Endodermal cell (in vitro differentiated cells): ENCODE measurements around the gene MYH4. TPM values are rescaled to one million over a fixed set of nuclear protein-coding genes. Genes with fewer than 3 reads are reported as not detected.

Experiments
- DNase-seq: peaks from one replicate; pipeline ENCODE4 v3.0.0-alpha.2; 2017
- H3K27ac ChIP-seq: 2 replicates; pipeline ENCODE4 v1.5.1; 2013; ENCODE audit warnings: mild to moderate bottlenecking, low read depth, low read length, moderate library complexity
- H3K27me3 ChIP-seq: 2 replicates; pipeline ENCODE4 v1.6.1; 2013; ENCODE audit warnings: mild to moderate bottlenecking, low read length, moderate library complexity; ENCODE audit not compliant: insufficient read depth, control insufficient read depth, poor library complexity, severe bottlenecking
- H3K36me3 ChIP-seq: 2 replicates; pipeline ENCODE4 v1.7.0; 2013; ENCODE audit warnings: mild to moderate bottlenecking, low read length, moderate library complexity; ENCODE audit not compliant: control insufficient read depth, insufficient read depth
- H3K4me1 ChIP-seq: one replicate; pipeline ENCODE4 v1.7.0; 2013; ENCODE audit warnings: low read length; ENCODE audit not compliant: control insufficient read depth, insufficient read depth
- H3K4me3 ChIP-seq: 2 replicates; pipeline ENCODE4 v1.5.1; 2013; ENCODE audit warnings: mild to moderate bottlenecking, low read length, moderate library complexity
- H3K9ac ChIP-seq: 2 replicates; pipeline ENCODE4 v1.6.1; 2013; ENCODE audit warnings: mild to moderate bottlenecking, low read length, moderate library complexity; ENCODE audit not compliant: poor library complexity, severe bottlenecking; ENCODE audit errors: extremely low read depth
- H3K9me3 ChIP-seq: 2 replicates; pipeline ENCODE4 v1.6.1; 2013; ENCODE audit warnings: mild to moderate bottlenecking, low read length, moderate library complexity; ENCODE audit not compliant: control insufficient read depth
- H3K27ac Mint-ChIP-seq: 2 replicates; pipeline ENCODE4 v1.8.0; 2020; ENCODE audit warnings: mixed read lengths
- H3K27me3 Mint-ChIP-seq: 2 replicates; pipeline ENCODE4 v1.8.0; 2021; ENCODE audit warnings: mild to moderate bottlenecking, mixed read lengths; ENCODE audit not compliant: insufficient read depth
- H3K36me3 Mint-ChIP-seq: 2 replicates; pipeline ENCODE4 v1.8.0; 2020; ENCODE audit warnings: low read depth, mixed read lengths
- H3K4me1 Mint-ChIP-seq: 2 replicates; pipeline ENCODE4 v1.8.0; 2020; ENCODE audit warnings: mixed read lengths
- H3K4me3 Mint-ChIP-seq: 2 replicates; pipeline ENCODE4 v1.8.0; 2020; ENCODE audit warnings: mild to moderate bottlenecking, moderate library complexity, mixed read lengths
- H3K9me3 Mint-ChIP-seq: 2 replicates; pipeline ENCODE4 v1.8.0; 2020; ENCODE audit warnings: mild to moderate bottlenecking, mixed read lengths
- CTCF ChIP-seq: fragments of 200-600 bp; sonication (generic); conservative IDR thresholded peaks from 2 replicates; pipeline ENCODE4 v1.5.0; 2021; ENCODE audit warnings: antibody characterized with exemption, mild to moderate bottlenecking
- WGBS, 2 experiments: methylation state at CpG; one replicate each; pipeline versions ENCODE4 v1.1.5 to v1.1.7; 2013; ENCODE audit warnings: missing lambda C conversion rate in 2 of 2, mixed read lengths in 1 of 2; ENCODE audit not compliant: insufficient coverage in 1 of 2, insufficient read length in 1 of 2; 5-methylcytosine and 5-hydroxymethylcytosine counted together
- total RNA-seq, 2 donors: library from RNA; stranded (reverse); fragmentation: NEBNext Ultra II Directional in 1 of 2; extraction: Animal tissue kit (Norgen Biotek cat#: 25700) in 1 of 2; gene quantifications; 2 replicates in 1 of 2; 3 replicates in 1 of 2; pipeline ENCODE4 v1.2.1, GENCODE V29; 2021

The MYH4 gene
- total RNA-seq, 2 donors from 2014 or later: not detected

- Histone ChIP-seq H3K9ac (no peak overlapping the region), H3K27me3 (no peaks in the 10 kb centered on the region), H3K4me3 (no peak overlapping the region), H3K36me3 (no peaks in the 10 kb centered on the region), H3K9me3 (no peaks in the 10 kb centered on the region), H3K4me1 (no peaks in the 10 kb centered on the region), H3K27ac (no peak overlapping the region)
- TF ChIP-seq CTCF: no peak
- Mint-ChIP-seq H3K27me3 (no peaks in the 10 kb centered on the region), H3K4me3 (no peak overlapping the region), H3K4me1 (no peaks in the 10 kb centered on the region), H3K9me3 (no peaks in the 10 kb centered on the region), H3K36me3 (no peaks in the 10 kb centered on the region), H3K27ac (no peak overlapping the region)
- DNase-seq: no peak
- 97 to 98% methylated on average over 7 of the region's 7 CpGs for WGBS, 2 experiments
Observed at GRCh38 chr17:10516065-10516464, 46.7 kb upstream of the MYH4 start.

- H3K9ac ChIP-seq: no peak overlapping the region
- no peaks in the 10 kb centered on the region for H3K36me3 ChIP-seq
- Mint-ChIP-seq H3K36me3 (no peaks in the 10 kb centered on the region), H3K4me3 (no peak overlapping the region), H3K9me3 (no peaks in the 10 kb centered on the region), H3K27ac (no peak overlapping the region), H3K4me1 (no peaks in the 10 kb centered on the region), H3K27me3 (no peaks in the 10 kb centered on the region)
- TF ChIP-seq CTCF: peak; percentile 57
- peaks cover 4% of the 10 kb centered on the region for H3K27me3 ChIP-seq
- H3K4me3 ChIP-seq: no peak overlapping the region
- DNase-seq: no peak
- H3K4me1 ChIP-seq: no peaks in the 10 kb centered on the region
- H3K27ac ChIP-seq: no peak overlapping the region
- 58 to 61% methylated on average over 2 to 6 of the region's 6 CpGs for WGBS, 2 experiments
- H3K9me3 ChIP-seq: no peaks in the 10 kb centered on the region
Observed at GRCh38 chr17:10513299-10514067, 44.1 kb upstream of the MYH4 start.

GRCh38 chr17:10512856-10513255 lies 43.5 kb upstream of the MYH4 start:
- H3K4me3 ChIP-seq: no peak overlapping the region
- H3K36me3 ChIP-seq: no peaks in the 10 kb centered on the region
- no peak overlapping the region for H3K9ac ChIP-seq
- no peak overlapping the region for H3K27ac ChIP-seq
- no peak for TF ChIP-seq CTCF
- no peaks in the 10 kb centered on the region for H3K9me3 Mint-ChIP-seq
- no peaks in the 10 kb centered on the region for H3K27me3 Mint-ChIP-seq
- no peaks in the 10 kb centered on the region for H3K9me3 ChIP-seq
- no peaks in the 10 kb centered on the region for H3K4me1 Mint-ChIP-seq
- H3K4me3 Mint-ChIP-seq: no peak overlapping the region
- H3K4me1 ChIP-seq: no peaks in the 10 kb centered on the region
- no peak overlapping the region for H3K27ac Mint-ChIP-seq
- DNase-seq: no peak
- H3K36me3 Mint-ChIP-seq: no peaks in the 10 kb centered on the region
- 93 to 100% methylated on average over 1 to 2 of the region's 2 CpGs for WGBS, 2 experiments
- H3K27me3 ChIP-seq: peaks cover 4% of the 10 kb centered on the region
